WTC11 (cell line): ENCODE results near the gene NIPA2. TPM values are rescaled to one million over a fixed set of nuclear protein-coding genes. Genes with fewer than 3 reads are reported as not detected.

Experiments
- ATAC-seq: fragments of 200-7000 bp; cut with Tn5 transposase; 2 replicates; pipeline ENCODE4 v1.10.0; 2021; ENCODE audit warnings: mild to moderate bottlenecking, moderate library complexity
- CTCF ChIA-PET: fragments of 300-600 bp; sonication (Branson Sonifier 250); formaldehyde crosslinking; loops from one replicate; lab custom pipeline; 2021; ENCODE audit warnings: antibody characterized with exemption; lab: Charles Lee
- POLR2A ChIA-PET: fragments of 350-600 bp; sonication (Branson Sonifier 250); formaldehyde crosslinking; loops from one replicate; lab custom pipeline; 2021; ENCODE audit warnings: antibody characterized with exemption; lab: Charles Lee
- DNase-seq: peaks from one replicate; pipeline ENCODE4 v3.0.0; 2021; ENCODE audit warnings: low spot score
- H3K27ac Mint-ChIP-seq: 2 replicates; pipeline ENCODE4 v1.8.0; 2021; ENCODE audit warnings: mixed read lengths
- H3K27me3 Mint-ChIP-seq: 2 replicates; pipeline ENCODE4 v1.8.0; 2021; ENCODE audit warnings: low read depth, mild to moderate bottlenecking, moderate library complexity, mixed read lengths
- H3K36me3 Mint-ChIP-seq: 2 replicates; pipeline ENCODE4 v1.8.0; 2021; ENCODE audit warnings: mixed read lengths
- H3K4me1 Mint-ChIP-seq: 2 replicates; pipeline ENCODE4 v1.8.0; 2022; ENCODE audit warnings: mixed read lengths
- H3K4me3 Mint-ChIP-seq: 2 replicates; pipeline ENCODE4 v1.8.0; 2021; ENCODE audit warnings: mild to moderate bottlenecking, moderate library complexity, mixed read lengths
- H3K9me3 Mint-ChIP-seq: 2 replicates; pipeline ENCODE4 v1.8.0; 2021; ENCODE audit warnings: mixed read lengths
- FOXJ3 ChIP-seq: sonication (generic); formaldehyde crosslinking; IDR thresholded peaks from 2 replicates; pipeline ENCODE4 v1.9.0; 2021; ENCODE audit warnings: missing genetic modification reagents, mild to moderate bottlenecking, borderline replicate concordance
- FOXP1 ChIP-seq: sonication (generic); formaldehyde crosslinking; IDR thresholded peaks from 2 replicates; pipeline ENCODE4 v1.8.0; 2022; ENCODE audit warnings: missing genetic modification reagents, mild to moderate bottlenecking, moderate library complexity, borderline replicate concordance
- GTF2I ChIP-seq: fragments of 250-450 bp; sonication (Bioruptor Pico); conservative IDR thresholded peaks from 2 replicates; pipeline ENCODE4 v1.4.0; 2021; ENCODE audit warnings: mild to moderate bottlenecking
- IRF2 ChIP-seq: sonication (generic); formaldehyde crosslinking; IDR thresholded peaks from 2 replicates; pipeline ENCODE4 v1.8.0; 2022; ENCODE audit warnings: low read depth, missing genetic modification reagents, borderline replicate concordance
- RORB ChIP-seq: fragments of 250-450 bp; sonication (Bioruptor Pico); IDR thresholded peaks from 2 replicates; pipeline ENCODE4 v1.9.0; 2021; ENCODE audit warnings: mild to moderate bottlenecking
- ZNF232 ChIP-seq: sonication (generic); formaldehyde crosslinking; IDR thresholded peaks from 2 replicates; pipeline ENCODE4 v1.8.0; 2022; ENCODE audit warnings: mild to moderate bottlenecking, missing genetic modification reagents
- ZNF263 ChIP-seq: sonication (generic); formaldehyde crosslinking; IDR thresholded peaks from 2 replicates; pipeline ENCODE4 v1.8.1; 2022; ENCODE audit warnings: low read depth, mild to moderate bottlenecking, moderate library complexity, missing genetic modification reagents
- ZNF532 ChIP-seq: fragments of 250-450 bp; sonication (Bioruptor Pico); IDR thresholded peaks from 2 replicates; pipeline ENCODE4 v1.9.0; 2021; ENCODE audit warnings: mild to moderate bottlenecking, borderline replicate concordance
- total RNA-seq: library from RNA; stranded (reverse); gene quantifications from 3 replicates; pipeline ENCODE4 v1.2.3, GENCODE V29; 2021
- TF ChIP-seq, protein P1 (sequence below): sonication (generic); formaldehyde crosslinking; conservative IDR thresholded peaks from 2 replicates; pipeline ENCODE4 v1.8.1; 2022; ENCODE audit warnings: mild to moderate bottlenecking, missing genetic modification reagents
- TF ChIP-seq, protein P2 (sequence below): sonication (generic); formaldehyde crosslinking; IDR thresholded peaks from 2 replicates; pipeline ENCODE4 v1.8.0; 2023; ENCODE audit warnings: mild to moderate bottlenecking, missing genetic modification reagents
- TF ChIP-seq, protein P3 (sequence below): sonication (generic); formaldehyde crosslinking; IDR thresholded peaks from 2 replicates; pipeline ENCODE4 v1.8.0; 2023; ENCODE audit warnings: missing genetic modification reagents
- TF ChIP-seq, protein P4 (sequence below): sonication (generic); formaldehyde crosslinking; IDR thresholded peaks from 2 replicates; pipeline ENCODE4 v1.8.1; 2023; ENCODE audit warnings: mild to moderate bottlenecking, missing genetic modification reagents, moderate library complexity

The NIPA2 gene
- total RNA-seq, 1 experiment from 2014 or later = 79.5 TPM

- TF ChIP-seq, protein P1, sequence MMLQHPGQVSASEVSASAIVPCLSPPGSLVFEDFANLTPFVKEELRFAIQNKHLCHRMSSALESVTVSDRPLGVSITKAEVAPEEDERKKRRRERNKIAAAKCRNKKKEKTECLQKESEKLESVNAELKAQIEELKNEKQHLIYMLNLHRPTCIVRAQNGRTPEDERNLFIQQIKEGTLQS = no peak
- TF ChIP-seq ZNF232 = no peak
- TF ChIP-seq ZNF263 (CRISPR knock-in tag) = no peak
- no peak for TF ChIP-seq GTF2I
- no peak for TF ChIP-seq RORB (CRISPR knock-in tag)
- TF ChIP-seq, all 79 proteins: peak for 0
These were observed 33.1 kb downstream of the NIPA2 start (continued) for GRCh38 chr15:22871481-22872086.

DNA sequence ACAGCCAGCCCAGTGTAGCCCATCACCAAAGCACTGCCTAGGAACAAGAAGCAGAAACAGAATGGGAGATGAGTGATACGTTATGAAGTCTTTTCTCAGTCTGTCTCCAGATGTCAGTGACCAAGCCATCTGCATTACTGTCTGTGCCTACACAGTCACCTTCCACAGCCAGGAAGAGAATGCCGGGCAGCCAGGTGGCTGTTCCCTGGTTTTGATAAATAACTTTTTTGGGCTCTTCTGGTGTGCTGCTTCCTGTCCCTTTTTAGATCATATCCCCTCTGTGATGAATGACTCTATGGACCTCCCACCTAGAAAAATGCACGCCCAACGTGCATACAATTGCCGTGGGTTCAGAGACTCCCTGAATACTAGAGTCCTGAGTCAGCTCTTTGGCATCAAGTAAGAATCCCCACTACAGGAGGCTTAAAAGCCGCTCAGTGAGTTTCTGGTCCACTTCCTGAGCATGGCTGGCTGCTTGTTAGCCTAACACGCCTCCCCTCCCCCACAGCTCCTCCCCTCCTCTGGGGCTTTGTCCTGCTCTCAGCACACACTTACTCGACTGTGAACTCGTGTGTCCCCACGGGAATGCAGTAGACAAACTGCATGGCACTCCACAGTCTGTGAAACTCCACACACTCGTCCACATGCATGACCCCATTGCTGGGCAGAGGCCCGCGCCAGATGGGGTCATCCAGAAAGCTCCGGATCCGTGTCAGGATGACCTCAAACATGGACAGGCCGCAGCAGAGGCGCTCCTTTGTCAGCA is 34.7 kb downstream of the NIPA2 start:
- POLR2A ChIA-PET = interaction anchor here (1.1 kb wide), 1 partner anchor 36 kb away, joined by 3 read pairs; no protein-coding TSS in a partner anchor
- Mint-ChIP-seq H3K4me1 (peaks cover 18% of the 10 kb centered on the region), H3K36me3 (peaks cover 73% of the 10 kb centered on the region), H3K4me3 (no peak overlapping the region), H3K27ac (peak overlapping the region; percentile 75), H3K9me3 (peaks cover 8% of the 10 kb centered on the region), H3K27me3 (no peaks in the 10 kb centered on the region)
- TF ChIP-seq ZNF263 (CRISPR knock-in tag) (no peak), ZNF532 (CRISPR knock-in tag) (no peak), FOXP1 (no peak), IRF2 (CRISPR knock-in tag) (no peak), FOXJ3 (CRISPR knock-in tag) (no peak)
- TF ChIP-seq, protein P2, sequence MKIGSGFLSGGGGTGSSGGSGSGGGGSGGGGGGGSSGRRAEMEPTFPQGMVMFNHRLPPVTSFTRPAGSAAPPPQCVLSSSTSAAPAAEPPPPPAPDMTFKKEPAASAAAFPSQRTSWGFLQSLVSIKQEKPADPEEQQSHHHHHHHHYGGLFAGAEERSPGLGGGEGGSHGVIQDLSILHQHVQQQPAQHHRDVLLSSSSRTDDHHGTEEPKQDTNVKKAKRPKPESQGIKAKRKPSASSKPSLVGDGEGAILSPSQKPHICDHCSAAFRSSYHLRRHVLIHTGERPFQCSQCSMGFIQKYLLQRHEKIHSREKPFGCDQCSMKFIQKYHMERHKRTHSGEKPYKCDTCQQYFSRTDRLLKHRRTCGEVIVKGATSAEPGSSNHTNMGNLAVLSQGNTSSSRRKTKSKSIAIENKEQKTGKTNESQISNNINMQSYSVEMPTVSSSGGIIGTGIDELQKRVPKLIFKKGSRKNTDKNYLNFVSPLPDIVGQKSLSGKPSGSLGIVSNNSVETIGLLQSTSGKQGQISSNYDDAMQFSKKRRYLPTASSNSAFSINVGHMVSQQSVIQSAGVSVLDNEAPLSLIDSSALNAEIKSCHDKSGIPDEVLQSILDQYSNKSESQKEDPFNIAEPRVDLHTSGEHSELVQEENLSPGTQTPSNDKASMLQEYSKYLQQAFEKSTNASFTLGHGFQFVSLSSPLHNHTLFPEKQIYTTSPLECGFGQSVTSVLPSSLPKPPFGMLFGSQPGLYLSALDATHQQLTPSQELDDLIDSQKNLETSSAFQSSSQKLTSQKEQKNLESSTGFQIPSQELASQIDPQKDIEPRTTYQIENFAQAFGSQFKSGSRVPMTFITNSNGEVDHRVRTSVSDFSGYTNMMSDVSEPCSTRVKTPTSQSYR (CRISPR knock-in tag) = peak; percentile 66; the same call in 1 of the 2 replicates
- TF ChIP-seq, protein P3, sequence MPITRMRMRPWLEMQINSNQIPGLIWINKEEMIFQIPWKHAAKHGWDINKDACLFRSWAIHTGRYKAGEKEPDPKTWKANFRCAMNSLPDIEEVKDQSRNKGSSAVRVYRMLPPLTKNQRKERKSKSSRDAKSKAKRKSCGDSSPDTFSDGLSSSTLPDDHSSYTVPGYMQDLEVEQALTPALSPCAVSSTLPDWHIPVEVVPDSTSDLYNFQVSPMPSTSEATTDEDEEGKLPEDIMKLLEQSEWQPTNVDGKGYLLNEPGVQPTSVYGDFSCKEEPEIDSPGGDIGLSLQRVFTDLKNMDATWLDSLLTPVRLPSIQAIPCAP = 0 out of 2 replicates have a peak, but pooled peaks have one; percentile 26
- TF ChIP-seq, protein P4, sequence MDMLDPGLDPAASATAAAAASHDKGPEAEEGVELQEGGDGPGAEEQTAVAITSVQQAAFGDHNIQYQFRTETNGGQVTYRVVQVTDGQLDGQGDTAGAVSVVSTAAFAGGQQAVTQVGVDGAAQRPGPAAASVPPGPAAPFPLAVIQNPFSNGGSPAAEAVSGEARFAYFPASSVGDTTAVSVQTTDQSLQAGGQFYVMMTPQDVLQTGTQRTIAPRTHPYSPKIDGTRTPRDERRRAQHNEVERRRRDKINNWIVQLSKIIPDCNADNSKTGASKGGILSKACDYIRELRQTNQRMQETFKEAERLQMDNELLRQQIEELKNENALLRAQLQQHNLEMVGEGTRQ (CRISPR knock-in tag) = no peak
- CTCF ChIA-PET = interaction anchor here (0.6 to 1.4 kb wide), 2 partner anchors 163 to 521 kb away, joined by 3 to 4 read pairs; no protein-coding TSS in a partner anchor
- ATAC-seq = peak; percentile 85
- peak; percentile 52 for DNase-seq
